Osteoblast (primary cell): ENCODE results near the gene NETO2. TPM values are rescaled to one million over a fixed set of nuclear protein-coding genes. Genes with fewer than 3 reads are reported as not detected.

ENCODE experiments used
- DNase-seq: peaks from one replicate; pipeline ENCODE4 v3.0.0; 2011; ENCODE audit warnings: low spot score, mixed read lengths; ENCODE audit not compliant: insufficient read length; ENCODE audit errors: missing footprints
- H2AFZ ChIP-seq: 2 replicates; pipeline ENCODE4 v1.6.0; 2011; ENCODE audit warnings: mild to moderate bottlenecking, low read length
- H3K27ac ChIP-seq: 2 replicates; pipeline ENCODE4 v1.5.1; 2011; ENCODE audit warnings: mild to moderate bottlenecking, low read depth, low read length, moderate library complexity
- H3K27me3 ChIP-seq: 2 replicates; pipeline ENCODE4 v1.6.0; 2012; ENCODE audit warnings: mild to moderate bottlenecking, control low read depth, inconsistent platforms, low read length, moderate library complexity; ENCODE audit not compliant: insufficient read depth
- H3K36me3 ChIP-seq: 2 replicates; pipeline ENCODE4 v1.5.1; 2011; ENCODE audit warnings: mild to moderate bottlenecking, low read length, control low read depth, moderate library complexity; ENCODE audit not compliant: insufficient read depth
- H3K4me1 ChIP-seq: 2 replicates; pipeline ENCODE4 v1.5.1; 2011; ENCODE audit warnings: mild to moderate bottlenecking, low read length, control low read depth, moderate library complexity; ENCODE audit not compliant: insufficient read depth
- H3K4me2 ChIP-seq: 2 replicates; pipeline ENCODE4 v1.6.0; 2011; ENCODE audit warnings: mild to moderate bottlenecking, low read length; ENCODE audit not compliant: insufficient read depth
- H3K4me3 ChIP-seq: fragments of 200-600 bp; sonication (generic); 3 replicates; pipeline ENCODE4 v1.5.1; 2012; ENCODE audit warnings: mild to moderate bottlenecking, low read length, inconsistent platforms; ENCODE audit not compliant: insufficient read depth
- H3K79me2 ChIP-seq: 2 replicates; pipeline ENCODE4 v1.6.0; 2012; ENCODE audit warnings: mild to moderate bottlenecking, low read length, control low read depth, inconsistent platforms; ENCODE audit not compliant: insufficient read depth
- H3K9me3 ChIP-seq: 2 replicates; pipeline ENCODE4 v1.5.1; 2011; ENCODE audit warnings: low read depth, low read length, control low read depth
- H4K20me1 ChIP-seq: 2 replicates; pipeline ENCODE4 v1.6.0; 2012; ENCODE audit warnings: mild to moderate bottlenecking, low read length, control low read depth; ENCODE audit not compliant: insufficient read depth
- CTCF ChIP-seq: IDR thresholded peaks from 2 replicates; pipeline ENCODE4 v1.5.1; 2011; ENCODE audit warnings: mild to moderate bottlenecking, low read depth, low read length, moderate library complexity; ENCODE audit errors: extremely low read depth
- total RNA-seq: library from RNA; depleted of rRNA; stranded (reverse); fragments of >200 nt; gene quantifications from 2 replicates; pipeline ENCODE4 v1.2.3, GENCODE V29; 2012

The NETO2 gene
- total RNA-seq, 1 donor, result 5.8 TPM

- Histone ChIP-seq H3K4me1 (no peaks in the 10 kb centered on the region), H3K9me3 (no peaks in the 10 kb centered on the region), H3K79me2 (no peaks in the 10 kb centered on the region), H3K4me3 (no peak overlapping the region), H3K4me2 (no peak overlapping the region), H2AFZ (no peak overlapping the region), H3K27ac (no peak overlapping the region), H3K27me3 (no peaks in the 10 kb centered on the region), H4K20me1 (no peaks in the 10 kb centered on the region), H3K36me3 (no peaks in the 10 kb centered on the region)
- TF ChIP-seq CTCF, result no peak
- DNase-seq, result no peak
Measured at GRCh38 chr16:47175152-47175551, 31.4 kb upstream of the NETO2 start.

- no peak for TF ChIP-seq CTCF
- Histone ChIP-seq H2AFZ (no peak overlapping the region), H3K27me3 (no peaks in the 10 kb centered on the region), H4K20me1 (no peaks in the 10 kb centered on the region), H3K4me2 (no peak overlapping the region), H3K4me3 (no peak overlapping the region), H3K27ac (no peak overlapping the region), H3K36me3 (no peaks in the 10 kb centered on the region), H3K9me3 (no peaks in the 10 kb centered on the region), H3K79me2 (no peaks in the 10 kb centered on the region), H3K4me1 (no peaks in the 10 kb centered on the region)
- no peak for DNase-seq
Measured at GRCh38 chr16:47162670-47163420, 19.1 kb upstream of the NETO2 start.

GRCh38 chr16:47161464-47161863, 17.7 kb upstream of the NETO2 start:
- Histone ChIP-seq H3K79me2 (no peaks in the 10 kb centered on the region), H3K4me3 (no peak overlapping the region), H4K20me1 (no peaks in the 10 kb centered on the region), H2AFZ (no peak overlapping the region), H3K9me3 (no peaks in the 10 kb centered on the region), H3K27ac (no peak overlapping the region), H3K36me3 (no peaks in the 10 kb centered on the region), H3K4me1 (no peaks in the 10 kb centered on the region), H3K4me2 (no peak overlapping the region), H3K27me3 (no peaks in the 10 kb centered on the region)
- no peak for DNase-seq
- no peak for TF ChIP-seq CTCF

- no peaks in the 10 kb centered on the region for H3K9me3 ChIP-seq
- no peaks in the 10 kb centered on the region for H3K36me3 ChIP-seq
- no peak overlapping the region for H3K4me2 ChIP-seq
- no peaks in the 10 kb centered on the region for H3K27me3 ChIP-seq
- H3K27ac ChIP-seq, result no peak overlapping the region
- DNase-seq, result no peak
- H3K4me3 ChIP-seq, result no peak overlapping the region
- H3K4me1 ChIP-seq, result no peaks in the 10 kb centered on the region
- H2AFZ ChIP-seq, result no peak overlapping the region
- H4K20me1 ChIP-seq, result no peaks in the 10 kb centered on the region
- H3K79me2 ChIP-seq, result no peaks in the 10 kb centered on the region
- TF ChIP-seq CTCF, result no peak
Measured at GRCh38 chr16:47160422-47160821, 16.7 kb upstream of the NETO2 start.
